IMR-90 (cell line): ENCODE measurements around the gene PRDM2. TPM values are rescaled to one million over a fixed set of nuclear protein-coding genes. Genes with fewer than 3 reads are reported as not detected.

Experiments used
- ATAC-seq: fragments of 200-7000 bp; cut with Tn5 transposase; 2 replicates; pipeline ENCODE4 v1.9.1; 2020; ENCODE audit warnings: low read depth, mild to moderate bottlenecking, moderate library complexity
- BruUV-seq: library from RNA; stranded (reverse); fragments of 400-500 nt; replicated peaks from 2 replicates; lab custom pipeline; 2021; lab: Mats Ljungman, UMichigan
- CTCF ChIA-PET: fragments of 300-600 bp; formaldehyde crosslinking; extraction: SDS; loops from one replicate; lab custom pipeline; 2021; ENCODE audit warnings: antibody characterized with exemption; lab: Yijun Ruan, JAX
- POLR2A ChIA-PET: fragments of 300-600 bp; sonication (Branson Sonifier 250); formaldehyde crosslinking; loops from one replicate; lab custom pipeline; 2022; ENCODE audit warnings: antibody characterized with exemption; ENCODE audit not compliant: unreplicated experiment; lab: Charles Lee
- DNase-seq: peaks from one replicate; pipeline ENCODE4 v3.0.0; 2013
- H2AFZ ChIP-seq: replicated peaks from 2 replicates; pipeline ENCODE3; 2013; ENCODE audit warnings: low read length, mild to moderate bottlenecking; ENCODE audit not compliant: poor library complexity
- H2AK5ac ChIP-seq: 2 replicates; pipeline ENCODE4 v1.6.1; 2013; ENCODE audit warnings: low read depth, low read length, inconsistent platforms
- H2AK9ac ChIP-seq: replicated peaks from 2 replicates; pipeline ENCODE3; 2013; ENCODE audit warnings: mild to moderate bottlenecking, low read depth, low read length, moderate library complexity; ENCODE audit not compliant: poor library complexity
- H2BK120ac ChIP-seq: 2 replicates; pipeline ENCODE4 v1.6.1; 2013; ENCODE audit warnings: low read depth, low read length, inconsistent platforms
- H2BK15ac ChIP-seq: 3 replicates; pipeline ENCODE4 v1.6.1; 2013; ENCODE audit warnings: low read depth, low read length, inconsistent platforms
- H2BK20ac ChIP-seq: 2 replicates; pipeline ENCODE4 v1.6.1; 2013; ENCODE audit warnings: low read depth, mild to moderate bottlenecking, inconsistent platforms, low read length, moderate library complexity
- H2BK5ac ChIP-seq: 2 replicates; pipeline ENCODE4 v1.6.1; 2013; ENCODE audit warnings: mild to moderate bottlenecking, low read depth, low read length, inconsistent platforms; ENCODE audit not compliant: poor library complexity, severe bottlenecking
- H3K14ac ChIP-seq: replicated peaks from 2 replicates; pipeline ENCODE4 v1.6.1; 2013; ENCODE audit warnings: low read depth, low read length, inconsistent platforms
- H3K18ac ChIP-seq: 2 replicates; pipeline ENCODE4 v1.6.1; 2013; ENCODE audit warnings: low read depth, low read length, control low read depth
- H3K23ac ChIP-seq: 2 replicates; pipeline ENCODE4 v1.6.1; 2013; ENCODE audit warnings: low read depth, low read length, inconsistent platforms
- H3K27ac ChIP-seq: 2 replicates; pipeline ENCODE4 v1.5.1; 2013; ENCODE audit warnings: mild to moderate bottlenecking, control low read depth, low read length; ENCODE audit not compliant: insufficient read depth
- H3K27me3 ChIP-seq: 2 replicates; pipeline ENCODE4 v1.6.1; 2013; ENCODE audit warnings: low read length; ENCODE audit not compliant: control insufficient read depth, insufficient read depth
- H3K36me3 ChIP-seq: 2 replicates; pipeline ENCODE4 v1.6.1; 2013; ENCODE audit warnings: low read length, mixed read lengths; ENCODE audit not compliant: control insufficient read depth, insufficient read depth
- H3K4ac ChIP-seq: 2 replicates; pipeline ENCODE4 v1.6.1; 2013; ENCODE audit warnings: low read depth, low read length, inconsistent platforms
- H3K4me1 ChIP-seq: 2 replicates; pipeline ENCODE4 v1.6.1; 2013; ENCODE audit warnings: low read length, mixed read lengths; ENCODE audit not compliant: control insufficient read depth, insufficient read depth
- H3K4me2 ChIP-seq: 2 replicates; pipeline ENCODE4 v1.6.1; 2013; ENCODE audit warnings: low read depth, mild to moderate bottlenecking, control low read depth, low read length, moderate library complexity
- H3K4me3 ChIP-seq: 2 replicates; pipeline ENCODE4 v1.5.1; 2013; ENCODE audit warnings: low read depth, mild to moderate bottlenecking, control low read depth, low read length, moderate library complexity; ENCODE audit not compliant: insufficient read depth
- H3K56ac ChIP-seq: 2 replicates; pipeline ENCODE4 v1.6.1; 2013; ENCODE audit warnings: low read length, inconsistent platforms; ENCODE audit not compliant: insufficient read depth; ENCODE audit errors: extremely low read depth
- H3K79me1 ChIP-seq, 2 experiments: 2 replicates each; pipeline ENCODE4 v1.6.1; 2013; ENCODE audit warnings: low read length in 2 of 2, inconsistent platforms in 1 of 2, low read depth in 1 of 2
- H3K9ac ChIP-seq: 2 replicates; pipeline ENCODE4 v1.6.1; 2013; ENCODE audit warnings: low read depth, low read length, control low read depth
- H3K9me1 ChIP-seq: 2 replicates; pipeline ENCODE4 v1.6.1; 2013; ENCODE audit warnings: low read length, inconsistent platforms; ENCODE audit not compliant: insufficient read depth
- H3K9me3 ChIP-seq: 2 replicates; pipeline ENCODE4 v1.6.1; 2013; ENCODE audit warnings: low read length; ENCODE audit not compliant: control insufficient read depth, insufficient read depth
- H4K20me1 ChIP-seq: 2 replicates; pipeline ENCODE4 v1.6.1; 2013; ENCODE audit warnings: low read length, inconsistent platforms; ENCODE audit not compliant: insufficient read depth
- H4K5ac ChIP-seq: 2 replicates; pipeline ENCODE4 v1.6.1; 2013; ENCODE audit warnings: mild to moderate bottlenecking, low read depth, low read length, control low read depth
- H4K8ac ChIP-seq, 2 experiments: 2 replicates each; pipeline ENCODE4 v1.6.1; 2013; ENCODE audit warnings: low read depth in 2 of 2, low read length in 2 of 2, control low read depth in 1 of 2, inconsistent platforms in 1 of 2
- H4K91ac ChIP-seq: 2 replicates; pipeline ENCODE4 v1.6.1; 2013; ENCODE audit warnings: low read depth, low read length, inconsistent platforms; ENCODE audit not compliant: insufficient read depth
- BHLHE40 ChIP-seq: fragments of 150-350 bp; IDR thresholded peaks from 2 replicates; pipeline ENCODE4 v1.6.1; 2016; ENCODE audit warnings: mild to moderate bottlenecking, low read depth, low read length
- CEBPB ChIP-seq: IDR thresholded peaks from 2 replicates; pipeline ENCODE4 v1.6.1; 2012; ENCODE audit warnings: low read depth, low read length, improper control_type of control experiment
- CHD1 ChIP-seq: IDR thresholded peaks from 2 replicates; pipeline ENCODE4 v1.6.1; 2012; ENCODE audit warnings: low read depth, low read length, improper control_type of control experiment
- CTCF ChIP-seq: conservative IDR thresholded peaks from 2 replicates; pipeline ENCODE4 v1.5.1; 2012; ENCODE audit warnings: mild to moderate bottlenecking, low read depth, low read length, improper control_type of control experiment
- ELK1 ChIP-seq: fragments of 150-350 bp; IDR thresholded peaks from 2 replicates; pipeline ENCODE4 v1.6.1; 2016; ENCODE audit warnings: low read depth, mild to moderate bottlenecking, low read length, moderate library complexity, borderline replicate concordance
- MAZ ChIP-seq: IDR thresholded peaks from 2 replicates; pipeline ENCODE4 v1.6.1; 2012; ENCODE audit warnings: low read depth, mild to moderate bottlenecking, low read length, improper control_type of control experiment, moderate library complexity, borderline replicate concordance
- MXI1 ChIP-seq: IDR thresholded peaks from 2 replicates; pipeline ENCODE4 v1.6.1; 2012; ENCODE audit warnings: low read depth, mild to moderate bottlenecking, low read length, moderate library complexity, borderline replicate concordance
- NFE2L2 ChIP-seq: fragments of 150-350 bp; IDR thresholded peaks from 2 replicates; pipeline ENCODE4 v1.6.1; 2016; ENCODE audit warnings: low read depth, mild to moderate bottlenecking, low read length
- POLR2A ChIP-seq: IDR thresholded peaks from 2 replicates; pipeline ENCODE4 v1.6.1; 2012; ENCODE audit warnings: mild to moderate bottlenecking, low read depth, low read length
- RAD21 ChIP-seq: IDR thresholded peaks from 2 replicates; pipeline ENCODE4 v1.6.1; 2012; ENCODE audit warnings: low read length, improper control_type of control experiment
- RCOR1 ChIP-seq: IDR thresholded peaks from 2 replicates; pipeline ENCODE4 v1.6.1; 2012; ENCODE audit warnings: mild to moderate bottlenecking, low read length, improper control_type of control experiment; ENCODE audit not compliant: insufficient replicate concordance
- RFX5 ChIP-seq: IDR thresholded peaks from 2 replicates; pipeline ENCODE4 v1.8.0; 2012; ENCODE audit warnings: low read depth, mild to moderate bottlenecking, low read length, moderate library complexity
- SMC3 ChIP-seq: fragments of 150-350 bp; IDR thresholded peaks from 2 replicates; pipeline ENCODE4 v1.6.1; 2016; ENCODE audit warnings: low read depth, mild to moderate bottlenecking, antibody characterized with exemption, low read length, moderate library complexity
- USF2 ChIP-seq: fragments of 150-350 bp; IDR thresholded peaks from 2 replicates; pipeline ENCODE4 v1.6.1; 2017; ENCODE audit warnings: mild to moderate bottlenecking, antibody characterized with exemption, low read length, low read depth
- WGBS, 2 experiments: methylation state at CpG; one replicate each; pipeline versions ENCODE4 v1.1.5 to v1.1.7; 2013; ENCODE audit warnings: missing lambda C conversion rate in 2 of 2; ENCODE audit not compliant: insufficient read length in 1 of 2; ENCODE audit errors: extremely low coverage in 2 of 2; 5-methylcytosine and 5-hydroxymethylcytosine counted together
- dilution Hi-C: fragments of 300-500 bp; cut with HindIII; formaldehyde crosslinking; loops from one replicate; pipeline ENCODE4 v1.14.3; 2018; ENCODE audit warnings: low sequenced_read_pairs; ENCODE audit not compliant: unreplicated experiment
- in situ Hi-C: fragments of 300-500 bp; cut with MboI; formaldehyde crosslinking; loops from 3 replicates; pipeline ENCODE4 v1.14.3; 2019; ENCODE audit warnings: low sequenced_read_pairs, inconsistent platforms, mixed read lengths
- intact Hi-C: fragments of 100-400 bp; cut with micrococcal nuclease; formaldehyde crosslinking; loops from 2 replicates; pipeline ENCODE4 v1.10.0; 2022
- polyA plus RNA-seq, 3 experiments: library from polyadenylated mRNA; depleted of rRNA; stranded (reverse); fragments of >200 nt; gene quantifications; 2 replicates each; pipeline ENCODE4 v1.2.3, GENCODE V29; 2012; ENCODE audit warnings: low replicate concordance in 1 of 3
- total RNA-seq: library from RNA; depleted of rRNA; stranded (reverse); fragments of >200 nt; gene quantifications from 2 replicates; pipeline ENCODE4 v1.2.3, GENCODE V29; 2012

Gene PRDM2
- total and polyA plus RNA-seq, 2 of the 4 experiments (the other 2 are of a cell fraction) = 3.4 to 8.9 TPM

GRCh38 chr1:13825033-13825432, 125.0 kb downstream of the PRDM2 start:
- H3K9me1 ChIP-seq = no peaks in the 10 kb centered on the region
- peaks cover 2% of the 10 kb centered on the region; the same call in 1 of the 2 replicates for H3K36me3 ChIP-seq
- H3K79me1 ChIP-seq = no peaks in the 10 kb centered on the region
- H4K5ac ChIP-seq = no peak overlapping the region
- no peak overlapping the region for H3K4me2 ChIP-seq
- H3K18ac ChIP-seq = no peak overlapping the region
- in situ Hi-C loops (no loop called here), intact Hi-C loops (loop anchor here (1.0 kb wide), 1 partner anchor 160 kb away; no protein-coding TSS in a partner anchor), dilution Hi-C loops (no loop called here)
- H3K27me3 ChIP-seq = no peaks in the 10 kb centered on the region
- no peak overlapping the region for H3K56ac ChIP-seq
- H3K9me3 ChIP-seq = no peaks in the 10 kb centered on the region
- DNase-seq = peak; percentile 10
- H4K8ac ChIP-seq = no peak overlapping the region
- no peak overlapping the region for H2BK120ac ChIP-seq
- H2AK9ac ChIP-seq = no peak overlapping the region
- no peaks in the 10 kb centered on the region for H4K20me1 ChIP-seq
- H3K4me1 ChIP-seq = no peaks in the 10 kb centered on the region
- ChIA-PET CTCF (no interaction called here), POLR2A (no interaction called here)
- no peak for ATAC-seq
- WGBS, 2 experiments = no CpG with 5 or more reads among the region's 4 CpGs
- H3K9ac ChIP-seq = no peak overlapping the region
- H2BK5ac ChIP-seq = no peak overlapping the region
- H3K27ac ChIP-seq = no peak overlapping the region
- TF ChIP-seq MAZ (no peak), ELK1 (no peak), USF2 (no peak), MXI1 (no peak), CTCF (peak; percentile 30; the same call in 1 of the 2 replicates), NFE2L2 (no peak), CHD1 (no peak), RFX5 (no peak), POLR2A (no peak), SMC3 (peak; percentile 33; the same call in 1 of the 2 replicates), CEBPB (no peak), RAD21 (peak; percentile 36), RCOR1 (no peak), BHLHE40 (no peak)
- H3K14ac ChIP-seq = no peak overlapping the region
- H3K23ac ChIP-seq = no peak overlapping the region
- H2AK5ac ChIP-seq = no peak overlapping the region
- no peak overlapping the region for H3K4me3 ChIP-seq
- BruUV-seq = no TSS peak
- H2BK15ac ChIP-seq = no peak overlapping the region
- H2BK20ac ChIP-seq = no peak overlapping the region
- no peak overlapping the region for H4K91ac ChIP-seq
- H2AFZ ChIP-seq = no peak overlapping the region
- H3K4ac ChIP-seq = no peak overlapping the region
